HG03432 (cell line): ENCODE results near the gene PTPRN.
A peak's percentile ranks its signal among the peaks of the same experiment; 100 is the strongest.
"Not testable (repeated sequence)": the region's sequence is repeated elsewhere in the genome, so short reads cannot be mapped to it uniquely, and the experiment has no call there.

Experiments
- ATAC-seq: cut with Tn5 transposase; IDR thresholded peaks from one replicate; pipeline ENCODE4 v1.9.1; 2021; ENCODE audit warnings: mild to moderate bottlenecking, moderate library complexity; ENCODE audit not compliant: unreplicated experiment

PTPRN gene

GRCh38 chr2:219271021-219271420 lies 38.2 kb downstream of the PTPRN start:
- no peak for ATAC-seq

GRCh38 chr2:219270055-219270372 lies 39.2 kb downstream of the PTPRN start:
- no peak for ATAC-seq

- no peak for ATAC-seq
Measured at GRCh38 chr2:219269362-219270054, 39.7 kb downstream of the PTPRN start.

- no peak for ATAC-seq
Measured at GRCh38 chr2:219268294-219268693, 40.9 kb downstream of the PTPRN start.

DNA sequence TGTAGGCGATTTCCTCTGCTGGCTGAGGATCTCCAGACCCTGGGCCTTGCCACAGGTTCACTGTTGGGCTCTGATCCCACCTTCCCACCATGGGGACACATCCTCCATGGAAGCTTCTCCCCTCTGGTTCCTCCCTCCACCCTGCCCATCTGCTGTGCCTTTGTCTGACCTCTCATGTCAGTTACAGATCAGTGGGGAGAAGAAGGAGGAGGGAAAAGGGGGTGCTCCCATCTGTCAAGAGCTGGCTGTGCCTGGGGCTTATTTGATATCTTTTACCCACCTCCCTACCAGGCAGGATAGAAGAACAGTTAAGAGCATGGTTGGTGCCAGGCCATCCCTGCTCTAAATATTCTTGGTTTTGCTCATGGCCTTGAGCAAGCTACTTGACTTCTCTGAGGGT lies 42.3 kb downstream of the PTPRN start:
- ATAC-seq, result no peak

GRCh38 chr2:219266232-219266631 lies 43.0 kb downstream of the PTPRN start:
- no peak for ATAC-seq

GRCh38 chr2:219261024-219261855 lies 48.0 kb downstream of the PTPRN start:
- no peak for ATAC-seq

- not testable (repeated sequence) for ATAC-seq
Measured at GRCh38 chr2:219258942-219259341, 50.3 kb downstream of the PTPRN start.

DNA sequence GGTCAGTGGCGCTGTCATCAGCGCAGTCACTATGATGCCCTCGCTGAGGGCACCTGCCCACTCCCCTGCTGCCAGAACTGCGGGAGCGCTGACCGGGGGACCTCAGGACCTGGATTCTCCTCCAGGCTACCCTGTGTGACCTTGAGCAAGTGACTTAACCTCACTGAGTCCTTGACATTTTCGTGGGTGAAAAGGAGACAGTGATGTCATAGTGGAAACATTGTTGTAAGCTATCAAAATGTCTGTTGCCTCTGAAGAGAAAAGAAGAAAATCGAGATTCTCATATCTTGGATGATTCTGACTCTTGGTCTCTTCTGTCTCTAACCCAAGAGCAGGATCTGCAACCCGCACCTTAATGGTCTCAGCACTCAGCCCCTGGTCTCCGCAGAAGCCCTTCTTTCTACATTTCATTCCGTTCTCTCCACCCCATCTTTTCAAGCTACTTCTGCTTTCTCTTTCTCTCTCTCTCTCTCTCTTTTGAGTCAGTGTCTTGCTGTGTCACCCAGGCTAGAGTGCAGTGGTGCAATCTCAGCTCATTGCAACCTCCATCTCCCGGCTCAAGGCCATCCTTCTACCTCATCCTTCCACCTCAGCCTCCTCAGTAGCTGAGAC lies 54.5 kb downstream of the PTPRN start:
- ATAC-seq, result peak; percentile 34

- peak; percentile 65 for ATAC-seq
Measured at GRCh38 chr2:219253753-219254589, 55.2 kb downstream of the PTPRN start, which contains the start of gene TUBA4A. Gene TUBA4A, minus strand, starts transcription at chr2:219253918. Its CDS starts 60 bp downstream, at chr2:219253858.

DNA sequence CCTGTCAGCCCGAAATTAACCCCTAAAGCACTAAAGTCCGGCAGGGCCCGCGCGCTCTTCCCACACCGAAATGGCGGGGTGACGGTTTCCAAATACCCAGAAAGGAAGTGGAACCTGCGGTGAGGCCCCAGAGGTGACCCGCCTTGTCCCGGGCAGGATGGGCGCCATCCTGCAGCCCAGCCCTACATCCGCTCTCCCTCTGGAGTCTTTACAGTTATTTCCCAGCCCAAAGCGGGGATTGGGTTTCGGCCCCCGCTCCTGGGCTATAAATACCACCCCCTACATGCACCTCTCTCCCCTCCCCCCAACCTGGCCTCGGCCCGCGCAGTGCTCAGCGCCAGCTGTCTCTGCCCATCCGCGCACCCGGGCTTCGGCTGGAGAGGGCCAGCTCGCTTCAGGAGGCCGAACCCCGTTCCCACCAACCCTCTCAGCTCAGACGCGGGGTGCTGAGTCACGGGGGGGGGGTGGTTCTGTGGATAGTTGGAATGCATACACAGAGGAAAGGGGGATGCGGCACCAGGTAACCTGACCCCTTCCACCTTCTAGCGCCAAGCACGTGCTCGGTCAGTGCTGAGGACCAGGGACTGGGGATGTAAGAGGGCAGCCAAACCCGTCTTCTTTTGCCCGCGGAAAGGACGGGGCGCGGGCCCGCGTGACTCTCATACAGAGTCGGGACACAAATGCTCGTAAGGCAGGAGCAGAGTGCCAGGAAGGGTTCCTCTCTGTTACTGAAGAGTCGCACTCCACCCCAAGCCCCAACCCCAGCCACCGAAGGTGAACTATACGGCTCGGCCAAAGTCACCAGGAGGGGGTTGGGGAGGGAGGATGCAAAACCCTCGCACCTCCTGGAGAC lies 56.1 kb downstream of the PTPRN start, which contains the start of gene TUBA4B:
TSS of gene TUBA4B (plus strand) at position 344 of the 853 bp plus-strand sequence. CDS start at position 509, 165 bp downstream.
- ATAC-seq, result no peak

DNA sequence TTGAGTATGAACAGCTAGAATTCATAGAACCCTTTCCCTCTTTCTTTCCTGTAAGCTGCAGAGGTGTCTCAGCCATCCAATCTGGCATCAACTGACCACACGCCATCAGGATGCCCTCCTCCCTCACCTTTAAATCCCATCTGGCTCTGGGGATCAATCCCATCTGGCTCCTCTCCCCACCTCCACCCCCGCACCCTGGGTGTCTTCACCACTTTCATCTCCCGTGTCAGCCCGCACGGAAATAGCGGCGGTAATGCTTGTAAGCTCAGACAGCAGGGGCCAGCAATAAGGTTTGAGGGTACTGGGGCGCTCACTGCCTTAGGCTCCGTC lies 56.7 kb downstream of the PTPRN start:
- ATAC-seq, result no peak

GRCh38 chr2:219252084-219252483 lies 57.1 kb downstream of the PTPRN start:
- ATAC-seq, result no peak

GRCh38 chr2:219251656-219252055 lies 57.5 kb downstream of the PTPRN start:
- no peak for ATAC-seq

- no peak for ATAC-seq
Measured at GRCh38 chr2:219250049-219250781, 59.0 kb downstream of the PTPRN start.

GRCh38 chr2:219249203-219249980 lies 59.8 kb downstream of the PTPRN start:
- peak; percentile 38 for ATAC-seq

DNA sequence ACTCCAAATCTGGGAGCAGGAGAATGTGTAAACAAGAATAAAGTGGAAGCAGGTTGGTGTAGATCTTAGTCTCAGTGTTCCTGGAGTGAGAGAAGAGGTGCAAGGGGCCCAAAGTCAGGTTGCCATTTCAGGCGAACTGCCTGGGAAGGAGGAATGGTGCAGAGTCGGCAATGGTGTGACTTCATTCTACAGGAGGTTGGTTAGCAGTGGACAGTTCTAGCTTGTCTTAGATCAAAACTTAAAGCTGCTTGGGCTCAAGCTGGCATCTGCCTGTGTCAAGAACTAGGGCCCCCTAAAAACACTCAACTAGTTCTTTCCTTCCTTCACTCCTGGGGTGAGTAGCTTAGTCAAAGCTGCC lies 60.4 kb downstream of the PTPRN start:
- no peak for ATAC-seq
